H9 (cell line): Measurements from ENCODE around the gene SLIT1. TPM values are rescaled to one million over a fixed set of nuclear protein-coding genes. Genes with fewer than 3 reads are reported as not detected.

ENCODE experiments used
- DNase-seq: peaks from one replicate; pipeline ENCODE4 v3.0.0-alpha.2; 2017
- H2AFZ ChIP-seq: one replicate; pipeline ENCODE4 v1.6.1; 2013; ENCODE audit warnings: mild to moderate bottlenecking, low read length, control low read depth, moderate library complexity
- H2AK5ac ChIP-seq: 2 replicates; pipeline ENCODE4 v1.6.1; 2013; ENCODE audit warnings: low read length, control low read depth, mixed read lengths; ENCODE audit not compliant: insufficient read length
- H2BK120ac ChIP-seq: one replicate; pipeline ENCODE4 v1.6.1; 2013; ENCODE audit warnings: low read depth, mild to moderate bottlenecking, low read length, control low read depth, inconsistent platforms; ENCODE audit not compliant: poor library complexity, severe bottlenecking
- H2BK12ac ChIP-seq: 2 replicates; pipeline ENCODE4 v1.6.1; 2013; ENCODE audit warnings: low read length, control low read depth, mixed read lengths, low read depth; ENCODE audit not compliant: insufficient read length
- H2BK15ac ChIP-seq: 2 replicates; pipeline ENCODE4 v1.6.1; 2013; ENCODE audit warnings: low read depth, low read length, control low read depth
- H2BK20ac ChIP-seq: one replicate; pipeline ENCODE4 v1.6.1; 2013; ENCODE audit warnings: low read depth, mild to moderate bottlenecking, low read length, control low read depth, inconsistent platforms; ENCODE audit not compliant: poor library complexity, severe bottlenecking
- H2BK5ac ChIP-seq: 2 replicates; pipeline ENCODE4 v1.6.1; 2013; ENCODE audit warnings: low read length, control low read depth, mixed read lengths; ENCODE audit not compliant: insufficient read length
- H3K14ac ChIP-seq: 2 replicates; pipeline ENCODE4 v1.6.1; 2013; ENCODE audit warnings: low read length, control low read depth; ENCODE audit not compliant: insufficient read depth
- H3K18ac ChIP-seq: 2 replicates; pipeline ENCODE4 v1.6.1; 2013; ENCODE audit warnings: low read depth, mild to moderate bottlenecking, mixed read lengths, low read length, control low read depth; ENCODE audit not compliant: insufficient read length
- H3K23ac ChIP-seq: 2 replicates; pipeline ENCODE4 v1.6.1; 2013; ENCODE audit warnings: low read length, control low read depth, mixed read lengths, low read depth; ENCODE audit not compliant: insufficient read length
- H3K23me2 ChIP-seq: 2 replicates; pipeline ENCODE4 v1.6.1; 2013; ENCODE audit warnings: low read depth, mild to moderate bottlenecking, mixed read lengths, low read length, control low read depth; ENCODE audit not compliant: insufficient read length, poor library complexity, severe bottlenecking
- H3K27ac ChIP-seq: 2 replicates; pipeline ENCODE4 v1.5.1; 2013; ENCODE audit warnings: low read length, control low read depth, mixed read lengths, low read depth; ENCODE audit not compliant: insufficient read length
- H3K27me3 ChIP-seq: 2 replicates; pipeline ENCODE4 v1.6.1; 2013; ENCODE audit warnings: low read length, control low read depth, inconsistent platforms; ENCODE audit not compliant: insufficient read depth
- H3K4ac ChIP-seq: 2 replicates; pipeline ENCODE4 v1.6.1; 2013; ENCODE audit warnings: low read depth, mild to moderate bottlenecking, control low read depth, inconsistent platforms, low read length, moderate library complexity
- H3K4me1 ChIP-seq: 2 replicates; pipeline ENCODE4 v1.6.1; 2013; ENCODE audit warnings: low read length, control low read depth, inconsistent platforms; ENCODE audit not compliant: insufficient read depth
- H3K4me2 ChIP-seq: 2 replicates; pipeline ENCODE4 v1.6.1; 2013; ENCODE audit warnings: low read length, control low read depth, mixed read lengths; ENCODE audit not compliant: insufficient read length, insufficient read depth
- H3K56ac ChIP-seq: 2 replicates; pipeline ENCODE4 v1.6.1; 2013; ENCODE audit warnings: low read depth, mild to moderate bottlenecking, mixed read lengths, low read length, control low read depth; ENCODE audit not compliant: insufficient read length
- H3K79me1 ChIP-seq: 2 replicates; pipeline ENCODE4 v1.6.1; 2013; ENCODE audit warnings: low read depth, mild to moderate bottlenecking, moderate library complexity, low read length, control low read depth, inconsistent platforms; ENCODE audit not compliant: insufficient read depth, poor library complexity, severe bottlenecking
- H3K79me2 ChIP-seq: 2 replicates; pipeline ENCODE4 v1.6.1; 2013; ENCODE audit warnings: low read length, control low read depth, inconsistent platforms; ENCODE audit not compliant: insufficient read depth
- H3K9ac ChIP-seq: 2 replicates; pipeline ENCODE4 v1.6.1; 2013; ENCODE audit warnings: low read length, control low read depth, mixed read lengths; ENCODE audit not compliant: insufficient read length; ENCODE audit errors: extremely low read depth
- H3K9me3 ChIP-seq: one replicate; pipeline ENCODE4 v1.6.1; 2013; ENCODE audit warnings: low read depth, low read length, inconsistent platforms; ENCODE audit not compliant: control insufficient read depth
- H3T11ph ChIP-seq: one replicate; pipeline ENCODE4 v1.6.1; 2013; ENCODE audit warnings: mild to moderate bottlenecking, low read length, control low read depth, inconsistent platforms
- H4K20me1 ChIP-seq: one replicate; pipeline ENCODE4 v1.6.1; 2013; ENCODE audit not compliant: control insufficient read depth, insufficient read length, insufficient read depth
- H4K5ac ChIP-seq: 2 replicates; pipeline ENCODE4 v1.6.1; 2013; ENCODE audit warnings: low read depth, mild to moderate bottlenecking, mixed read lengths, low read length, control low read depth; ENCODE audit not compliant: insufficient read length
- H4K8ac ChIP-seq: replicated peaks from 2 replicates; pipeline ENCODE4 v1.6.1; 2013; ENCODE audit warnings: low read length, control low read depth, mixed read lengths, low read depth; ENCODE audit not compliant: insufficient read length
- H4K91ac ChIP-seq: 2 replicates; pipeline ENCODE4 v1.6.1; 2013; ENCODE audit warnings: low read depth, mild to moderate bottlenecking, moderate library complexity, mixed read lengths, low read length, control low read depth; ENCODE audit not compliant: insufficient read length
- H3K27ac Mint-ChIP-seq, 3 experiments: 2 replicates in 2 of 3; 3 replicates in 1 of 3; pipeline ENCODE4 v1.8.0; 2020 to 2021; ENCODE audit warnings: mixed read lengths in 3 of 3, mild to moderate bottlenecking in 1 of 3, moderate library complexity in 1 of 3
- H3K27me3 Mint-ChIP-seq: 2 replicates; pipeline ENCODE4 v1.8.0; 2021; ENCODE audit warnings: low read depth, mild to moderate bottlenecking, moderate library complexity, mixed read lengths
- H3K36me3 Mint-ChIP-seq, 3 experiments: 2 replicates in 2 of 3; 3 replicates in 1 of 3; pipeline ENCODE4 v1.8.0; 2020 to 2021; ENCODE audit warnings: low read depth in 3 of 3, mixed read lengths in 3 of 3; ENCODE audit not compliant: insufficient read depth in 1 of 3
- H3K4me1 Mint-ChIP-seq, 2 experiments: 2 replicates each; pipeline ENCODE4 v1.8.0; 2020; ENCODE audit warnings: mixed read lengths in 2 of 2
- H3K4me3 Mint-ChIP-seq, 2 experiments: 2 replicates in 1 of 2; 3 replicates in 1 of 2; pipeline ENCODE4 v1.8.0; 2020 to 2021; ENCODE audit warnings: mild to moderate bottlenecking in 2 of 2, mixed read lengths in 2 of 2, moderate library complexity in 1 of 2
- H3K9me3 Mint-ChIP-seq, 2 experiments: 2 replicates in 1 of 2; 3 replicates in 1 of 2; pipeline ENCODE4 v1.8.0; 2020; ENCODE audit warnings: mild to moderate bottlenecking in 2 of 2, mixed read lengths in 2 of 2, moderate library complexity in 1 of 2
- CTCF ChIP-seq: fragments of 200-600 bp; sonication (generic); conservative IDR thresholded peaks from 3 replicates; pipeline ENCODE4 v1.8.0; 2021; ENCODE audit warnings: antibody characterized with exemption, mild to moderate bottlenecking
- WGBS: extraction: QIAGEN DNeasy Blood & Tissue Kit; methylation state at CpG from one replicate; pipeline ENCODE4 v1.1.7; 2013; ENCODE audit warnings: missing lambda C conversion rate, low lambda C conversion rate, mixed read lengths; ENCODE audit not compliant: insufficient read length; ENCODE audit errors: extremely low coverage; 5-methylcytosine and 5-hydroxymethylcytosine counted together
- total RNA-seq: library from RNA; stranded (reverse); gene quantifications from 2 replicates; pipeline ENCODE4 v1.2.1, GENCODE V29; 2021

The SLIT1 gene
- total RNA-seq, 1 experiment from 2014 or later: 0.57 TPM

GRCh38 chr10:97134110-97134509, 51.6 kb downstream of the SLIT1 start:
- no peaks in the 10 kb centered on the region for H3K9me3 ChIP-seq
- no peaks in the 10 kb centered on the region for H4K20me1 ChIP-seq
- H3K79me2 ChIP-seq: no peaks in the 10 kb centered on the region
- H4K8ac ChIP-seq: no peak overlapping the region
- H3K79me1 ChIP-seq: no peaks in the 10 kb centered on the region
- no CpG with 5 or more reads among the region's 11 CpGs for WGBS
- no peak overlapping the region for H4K91ac ChIP-seq
- no peak overlapping the region for H3T11ph ChIP-seq
- no peak overlapping the region for H2AK5ac ChIP-seq
- peaks cover 3% of the 10 kb centered on the region for H3K23me2 ChIP-seq
- H3K4ac ChIP-seq: no peak overlapping the region
- no peak overlapping the region for H2BK12ac ChIP-seq
- H3K4me3 Mint-ChIP-seq: no peak overlapping the region
- no peak overlapping the region for H2BK5ac ChIP-seq
- no peak overlapping the region; a peak in 1 of 7 replicates for H3K27ac Mint-ChIP-seq
- H3K23ac ChIP-seq: no peak overlapping the region
- H3K18ac ChIP-seq: no peak overlapping the region
- H3K9me3 Mint-ChIP-seq: no peaks in the 10 kb centered on the region
- H3K9ac ChIP-seq: no peak overlapping the region
- no peak overlapping the region for H3K56ac ChIP-seq
- no peak overlapping the region for H3K4me2 ChIP-seq
- no peak overlapping the region for H4K5ac ChIP-seq
- no peak overlapping the region for H3K27ac ChIP-seq
- H3K4me1 ChIP-seq: no peaks in the 10 kb centered on the region
- H3K14ac ChIP-seq: no peak overlapping the region; the same call in none of the 2 replicates
- H3K27me3 Mint-ChIP-seq: no peaks in the 10 kb centered on the region; the same call in 1 of the 2 replicates
- H3K4me1 Mint-ChIP-seq: peaks cover 8 to 15% of the 10 kb centered on the region in 2 experiments; a peak in 3 of 4 replicates
- H2BK15ac ChIP-seq: no peak overlapping the region
- H2BK20ac ChIP-seq: no peak overlapping the region
- DNase-seq: no peak
- no peaks in the 10 kb centered on the region for H3K36me3 Mint-ChIP-seq
- H2BK120ac ChIP-seq: no peak overlapping the region
- no peak for TF ChIP-seq CTCF
- no peak overlapping the region for H2AFZ ChIP-seq
- H3K27me3 ChIP-seq: no peaks in the 10 kb centered on the region
